Measurements from ENCODE around the gene LCN12.

LCN12 gene

GRCh38 chr9:136936645-136937170 lies 15.4 kb upstream of the LCN12 start:
- no peak overlapping the region for H2AK5ac ChIP-seq (ENCODE audit: low read depth, low read length)
- H3K4me1 ChIP-seq (ENCODE audit: control insufficient read depth in 2 of 2, insufficient read depth in 1 of 2, low read depth in 1 of 2, low read length in 2 of 2), result no peaks in the 10 kb centered on the region

GRCh38 chr9:136937186-136938001 lies 14.7 kb upstream of the LCN12 start:
- no peak for DNase-seq (ENCODE audit: low spot score)
- Histone ChIP-seq H3K9ac (ENCODE audit: low read depth, low read length, poor library complexity) (peak overlapping the region; percentile 45), H3K4ac (ENCODE audit: low read length) (no peak overlapping the region), H3K4me3 (ENCODE audit: low read length in 2 of 2) (no peak overlapping the region), H3K4me2 (ENCODE audit: insufficient read depth, low read length, poor library complexity, severe bottlenecking) (no peak overlapping the region), H3K27me3 (ENCODE audit: control insufficient read depth in 3 of 3, insufficient read depth in 3 of 3, low read depth in 1 of 3, low read length in 3 of 3) (no peaks in the 10 kb centered on the region), H4K8ac (ENCODE audit: low read depth, low read length) (no peak overlapping the region), H3K36me3 (replicated peaks in 1 of 2; ENCODE audit: control insufficient read depth in 2 of 2, insufficient read depth in 2 of 2, low read length in 2 of 2) (peaks cover 37 to 63% of the 10 kb centered on the region in 2 donors), H3K18ac (ENCODE audit: low read length) (no peak overlapping the region), H2AK5ac (ENCODE audit: low read depth, low read length) (no peak overlapping the region), H2BK120ac (ENCODE audit: low read depth, low read length) (no peak overlapping the region), H3K9me3 (replicated peaks in 1 of 2; ENCODE audit: control insufficient read depth in 2 of 2, insufficient read depth in 1 of 2, low read depth in 1 of 2, low read length in 2 of 2) (peaks cover 6 to 9% of the 10 kb centered on the region in 2 donors), H3K14ac (ENCODE audit: low read length) (no peak overlapping the region), H2BK5ac (ENCODE audit: low read length) (no peak overlapping the region), H4K91ac (ENCODE audit: low read depth, low read length, poor library complexity) (no peak overlapping the region), H3K4me1 (ENCODE audit: control insufficient read depth in 2 of 2, insufficient read depth in 1 of 2, low read depth in 1 of 2, low read length in 2 of 2) (no peaks in the 10 kb centered on the region), H3K79me1 (ENCODE audit: low read depth, low read length) (peaks cover 13% of the 10 kb centered on the region), H2BK12ac (ENCODE audit: low read length) (no peak overlapping the region), H2BK15ac (ENCODE audit: low read length) (no peak overlapping the region), H2AFZ (ENCODE audit: low read length) (no peak overlapping the region), H3K23ac (ENCODE audit: low read depth, low read length, poor library complexity) (peak overlapping the region; percentile 68), H3K27ac (replicated peaks; ENCODE audit: low read length) (no peak overlapping the region)
- no CpG with 5 or more reads among the region's 15 CpGs for WGBS, 2 donors (ENCODE audit: extremely low coverage in 2 of 2, insufficient read length in 2 of 2, insufficient replicate concordance in 1 of 2)

More at GRCh38 chr9:136936645-136937170, 15.4 kb upstream of the LCN12 start:
- H3K27me3 ChIP-seq (ENCODE audit: control insufficient read depth in 3 of 3, insufficient read depth in 3 of 3, low read depth in 1 of 3, low read length in 3 of 3), result no peaks in the 10 kb centered on the region
- H2BK12ac ChIP-seq (ENCODE audit: low read length), result no peak overlapping the region
- no peak overlapping the region for H3K4ac ChIP-seq (ENCODE audit: low read length)
- H3K9me3 ChIP-seq (replicated peaks in 1 of 2; ENCODE audit: control insufficient read depth in 2 of 2, insufficient read depth in 1 of 2, low read depth in 1 of 2, low read length in 2 of 2), result peaks cover 6 to 9% of the 10 kb centered on the region in 2 donors
- no peak overlapping the region for H4K8ac ChIP-seq (ENCODE audit: low read depth, low read length)
- H3K23ac ChIP-seq (ENCODE audit: low read depth, low read length, poor library complexity), result no peak overlapping the region
- H2AFZ ChIP-seq (ENCODE audit: low read length), result no peak overlapping the region
- no peak overlapping the region for H2BK120ac ChIP-seq (ENCODE audit: low read depth, low read length)
- H3K27ac ChIP-seq (replicated peaks; ENCODE audit: low read length), result no peak overlapping the region
- no peak overlapping the region for H3K18ac ChIP-seq (ENCODE audit: low read length)
- no CpG with 5 or more reads among the region's 8 CpGs for WGBS, 2 donors (ENCODE audit: extremely low coverage in 2 of 2, insufficient read length in 2 of 2, insufficient replicate concordance in 1 of 2)
- no peak overlapping the region for H3K9ac ChIP-seq (ENCODE audit: low read depth, low read length, poor library complexity)
- peaks cover 10% of the 10 kb centered on the region for H3K79me1 ChIP-seq (ENCODE audit: low read depth, low read length)
- DNase-seq (ENCODE audit: low spot score), result no peak
- peaks cover 30 to 61% of the 10 kb centered on the region in 2 donors for H3K36me3 ChIP-seq (replicated peaks in 1 of 2; ENCODE audit: control insufficient read depth in 2 of 2, insufficient read depth in 2 of 2, low read length in 2 of 2)
- H2BK5ac ChIP-seq (ENCODE audit: low read length), result no peak overlapping the region
- no peak overlapping the region for H3K14ac ChIP-seq (ENCODE audit: low read length)
- H3K4me2 ChIP-seq (ENCODE audit: insufficient read depth, low read length, poor library complexity, severe bottlenecking), result no peak overlapping the region
- H3K4me3 ChIP-seq (ENCODE audit: low read length in 2 of 2), result no peak overlapping the region
- H4K91ac ChIP-seq (ENCODE audit: low read depth, low read length, poor library complexity), result no peak overlapping the region
- H2BK15ac ChIP-seq (ENCODE audit: low read length), result no peak overlapping the region

- Histone ChIP-seq H2BK120ac (ENCODE audit: low read depth, low read length) (no peak overlapping the region), H3K9me3 (replicated peaks in 1 of 2; ENCODE audit: control insufficient read depth in 2 of 2, insufficient read depth in 1 of 2, low read depth in 1 of 2, low read length in 2 of 2) (peaks cover 4 to 5% of the 10 kb centered on the region in 2 donors), H3K79me1 (ENCODE audit: low read depth, low read length) (peaks cover 27% of the 10 kb centered on the region), H3K18ac (ENCODE audit: low read length) (no peak overlapping the region), H3K4me1 (ENCODE audit: control insufficient read depth in 2 of 2, insufficient read depth in 1 of 2, low read depth in 1 of 2, low read length in 2 of 2) (peaks cover 6 to 8% of the 10 kb centered on the region in 2 donors), H3K36me3 (replicated peaks in 1 of 2; ENCODE audit: control insufficient read depth in 2 of 2, insufficient read depth in 2 of 2, low read length in 2 of 2) (peaks cover 42 to 61% of the 10 kb centered on the region in 2 donors), H2AFZ (ENCODE audit: low read length) (no peak overlapping the region), H2BK15ac (ENCODE audit: low read length) (no peak overlapping the region), H4K8ac (ENCODE audit: low read depth, low read length) (no peak overlapping the region), H3K14ac (ENCODE audit: low read length) (no peak overlapping the region), H2BK5ac (ENCODE audit: low read length) (peak overlapping the region; percentile 39), H3K9ac (ENCODE audit: low read depth, low read length, poor library complexity) (no peak overlapping the region), H4K91ac (ENCODE audit: low read depth, low read length, poor library complexity) (no peak overlapping the region), H3K27me3 (ENCODE audit: control insufficient read depth in 3 of 3, insufficient read depth in 3 of 3, low read depth in 1 of 3, low read length in 3 of 3) (no peaks in the 10 kb centered on the region), H3K23ac (ENCODE audit: low read depth, low read length, poor library complexity) (peak overlapping the region; percentile 58), H2BK12ac (ENCODE audit: low read length) (peak overlapping the region; percentile 10), H2AK5ac (ENCODE audit: low read depth, low read length) (no peak overlapping the region), H3K4ac (ENCODE audit: low read length) (no peak overlapping the region), H3K4me2 (ENCODE audit: insufficient read depth, low read length, poor library complexity, severe bottlenecking) (no peak overlapping the region), H3K4me3 (ENCODE audit: low read length in 2 of 2) (no peak overlapping the region), H3K27ac (replicated peaks; ENCODE audit: low read length) (no peak overlapping the region)
- WGBS, 2 donors (ENCODE audit: extremely low coverage in 2 of 2, insufficient read length in 2 of 2, insufficient replicate concordance in 1 of 2), result no CpG with 5 or more reads among the region's 28 CpGs
- DNase-seq (ENCODE audit: low spot score), result no peak
These were observed 12.6 kb upstream of the LCN12 start for GRCh38 chr9:136939431-136939995.

- DNase-seq (ENCODE audit: low spot score), result no peak
- H2AK5ac ChIP-seq (ENCODE audit: low read depth, low read length), result no peak overlapping the region
- no peak overlapping the region for H3K4me2 ChIP-seq (ENCODE audit: insufficient read depth, low read length, poor library complexity, severe bottlenecking)
- no peak overlapping the region for H4K91ac ChIP-seq (ENCODE audit: low read depth, low read length, poor library complexity)
- peaks cover 42 to 57% of the 10 kb centered on the region in 2 donors for H3K36me3 ChIP-seq (replicated peaks in 1 of 2; ENCODE audit: control insufficient read depth in 2 of 2, insufficient read depth in 2 of 2, low read length in 2 of 2)
- H2BK120ac ChIP-seq (ENCODE audit: low read depth, low read length), result no peak overlapping the region
- H3K4me1 ChIP-seq (ENCODE audit: control insufficient read depth in 2 of 2, insufficient read depth in 1 of 2, low read depth in 1 of 2, low read length in 2 of 2), result peaks cover 8% of the 10 kb centered on the region in 2 donors
- H2BK15ac ChIP-seq (ENCODE audit: low read length), result no peak overlapping the region
- WGBS, 2 donors (ENCODE audit: extremely low coverage in 2 of 2, insufficient read length in 2 of 2, insufficient replicate concordance in 1 of 2), result no CpG with 5 or more reads among the region's 16 CpGs
- H3K9ac ChIP-seq (ENCODE audit: low read depth, low read length, poor library complexity), result no peak overlapping the region
- H2AFZ ChIP-seq (ENCODE audit: low read length), result no peak overlapping the region
- H3K14ac ChIP-seq (ENCODE audit: low read length), result no peak overlapping the region
- peak overlapping the region; percentile 89 for H4K8ac ChIP-seq (ENCODE audit: low read depth, low read length)
- peaks cover 27% of the 10 kb centered on the region for H3K79me1 ChIP-seq (ENCODE audit: low read depth, low read length)
- H3K23ac ChIP-seq (ENCODE audit: low read depth, low read length, poor library complexity), result peak overlapping the region; percentile 2
- H3K27me3 ChIP-seq (ENCODE audit: control insufficient read depth in 3 of 3, insufficient read depth in 3 of 3, low read depth in 1 of 3, low read length in 3 of 3), result no peaks in the 10 kb centered on the region
- no peak overlapping the region for H3K27ac ChIP-seq (replicated peaks; ENCODE audit: low read length)
- H3K9me3 ChIP-seq (replicated peaks in 1 of 2; ENCODE audit: control insufficient read depth in 2 of 2, insufficient read depth in 1 of 2, low read depth in 1 of 2, low read length in 2 of 2), result peaks cover 0 to 4% of the 10 kb centered on the region in 2 donors
- peak overlapping the region in 1 of 2 donors; percentile 14 for H3K4me3 ChIP-seq (ENCODE audit: low read length in 2 of 2)
- no peak overlapping the region for H3K18ac ChIP-seq (ENCODE audit: low read length)
- H2BK5ac ChIP-seq (ENCODE audit: low read length), result peak overlapping the region; percentile 39
- H2BK12ac ChIP-seq (ENCODE audit: low read length), result no peak overlapping the region
- H3K4ac ChIP-seq (ENCODE audit: low read length), result no peak overlapping the region
These were observed 12.0 kb upstream of the LCN12 start for GRCh38 chr9:136939996-136940525.
